ENCODE results near the gene GPATCH8.

The GPATCH8 gene

DNA sequence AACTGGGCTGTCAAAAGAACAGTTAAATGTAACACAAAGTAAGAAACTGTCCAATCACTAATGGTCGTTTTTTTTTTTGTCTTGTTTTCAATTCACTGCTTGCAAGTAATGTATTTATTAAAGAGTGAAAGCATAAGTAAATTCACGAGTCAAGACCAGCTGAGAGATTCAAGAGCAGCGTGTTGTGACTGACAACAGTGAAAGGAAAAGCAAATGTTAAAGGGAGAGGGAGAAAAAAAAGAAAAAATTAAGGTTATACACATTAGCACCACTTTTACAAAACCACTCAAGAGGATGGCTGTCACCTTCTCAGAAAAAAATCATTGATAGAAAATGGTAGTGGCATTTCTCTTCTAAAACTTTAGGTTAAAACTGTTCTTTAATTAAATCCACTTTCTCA lies 36.1 kb downstream of the GPATCH8 start:
- no peak overlapping the region for H3K4me3 ChIP-seq (ENCODE audit: insufficient read length, low read depth)
- no peaks in the 10 kb centered on the region for H3K4me1 ChIP-seq (ENCODE audit: insufficient read depth, insufficient read length)
- H3K36me3 ChIP-seq (ENCODE audit: insufficient read depth, insufficient read length, low read length), result peaks cover 22% of the 10 kb centered on the region
- no peaks in the 10 kb centered on the region for H3K9me3 ChIP-seq (ENCODE audit: insufficient read depth, low read length)
- no peak for DNase-seq (ENCODE audit: low read depth, low spot score)
- no peaks in the 10 kb centered on the region for H3K27me3 ChIP-seq (ENCODE audit: insufficient read depth, insufficient read length)
- no peak for TF ChIP-seq YY1 (IDR thresholded peaks at IDR 0.05; ENCODE audit: insufficient read depth, insufficient read length)
- no peak for TF ChIP-seq ZNF274 (IDR thresholded peaks at IDR 0.05; ENCODE audit: low read depth, low read length)
- H3K9ac ChIP-seq (ENCODE audit: insufficient read length, low read depth), result no peak overlapping the region

DNA sequence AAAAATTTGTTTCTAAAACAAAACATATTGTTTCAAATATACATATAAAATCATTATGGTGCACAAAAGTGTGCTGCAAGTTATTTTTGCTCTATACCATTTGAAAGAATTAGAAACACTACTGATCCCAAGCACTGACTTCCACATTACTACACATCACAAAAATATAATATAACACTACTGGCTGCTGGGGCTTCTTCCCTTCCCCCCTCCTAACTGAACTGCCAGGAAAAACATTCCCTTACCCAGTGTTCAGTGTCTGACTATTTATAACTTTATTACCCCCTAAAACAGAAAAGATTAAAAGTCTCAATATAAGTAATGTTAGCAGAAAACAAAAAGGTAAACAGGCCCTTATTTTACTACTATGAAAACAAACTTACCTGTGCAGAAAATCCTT lies 36.9 kb downstream of the GPATCH8 start:
- Histone ChIP-seq H3K27me3 (ENCODE audit: insufficient read depth, insufficient read length) (no peaks in the 10 kb centered on the region), H3K4me1 (ENCODE audit: insufficient read depth, insufficient read length) (no peaks in the 10 kb centered on the region), H3K36me3 (ENCODE audit: insufficient read depth, insufficient read length, low read length) (peaks cover 23% of the 10 kb centered on the region), H3K9me3 (ENCODE audit: insufficient read depth, low read length) (no peaks in the 10 kb centered on the region), H3K9ac (ENCODE audit: insufficient read length, low read depth) (no peak overlapping the region), H3K4me3 (ENCODE audit: insufficient read length, low read depth) (no peak overlapping the region)
- no peak for DNase-seq (ENCODE audit: low read depth, low spot score)
- no peak for TF ChIP-seq SUZ12 (IDR thresholded peaks at IDR 0.05; ENCODE audit: extremely low read depth, insufficient read depth, insufficient read length)
- no peak for TF ChIP-seq ZNF274 (IDR thresholded peaks at IDR 0.05; ENCODE audit: low read depth, low read length)
- TF ChIP-seq YY1 (IDR thresholded peaks at IDR 0.05; ENCODE audit: insufficient read depth, insufficient read length), result no peak

DNA sequence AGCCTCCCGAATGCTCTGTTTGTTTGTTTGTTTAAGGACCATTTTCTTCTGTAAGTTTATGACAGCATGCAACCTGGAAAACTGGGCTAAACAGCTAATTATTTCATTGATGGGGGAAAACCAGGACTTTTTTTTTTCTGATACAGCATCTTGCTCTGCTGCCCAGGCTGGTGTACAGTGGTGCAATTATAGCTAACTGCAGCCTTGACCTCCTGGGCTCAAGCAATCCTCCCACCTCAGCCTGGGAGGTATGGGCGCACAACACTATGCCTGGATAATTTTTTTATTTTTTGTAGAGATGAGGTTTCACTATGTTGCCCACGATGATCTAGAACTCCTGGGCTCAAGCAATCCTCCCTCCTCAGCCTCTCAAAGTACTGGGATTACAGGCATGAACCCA lies 37.3 kb downstream of the GPATCH8 start:
- Histone ChIP-seq H3K27me3 (ENCODE audit: insufficient read depth, insufficient read length) (no peaks in the 10 kb centered on the region), H3K36me3 (ENCODE audit: insufficient read depth, insufficient read length, low read length) (peaks cover 22% of the 10 kb centered on the region), H3K4me3 (ENCODE audit: insufficient read length, low read depth) (no peak overlapping the region), H3K9me3 (ENCODE audit: insufficient read depth, low read length) (no peaks in the 10 kb centered on the region), H3K4me1 (ENCODE audit: insufficient read depth, insufficient read length) (no peaks in the 10 kb centered on the region), H3K9ac (ENCODE audit: insufficient read length, low read depth) (no peak overlapping the region)
- no peak for DNase-seq (ENCODE audit: low read depth, low spot score)
- TF ChIP-seq YY1 (IDR thresholded peaks at IDR 0.05; ENCODE audit: insufficient read depth, insufficient read length), result no peak
- no peak for TF ChIP-seq SUZ12 (IDR thresholded peaks at IDR 0.05; ENCODE audit: extremely low read depth, insufficient read depth, insufficient read length)
- no peak for TF ChIP-seq ZNF274 (IDR thresholded peaks at IDR 0.05; ENCODE audit: low read depth, low read length)

DNA sequence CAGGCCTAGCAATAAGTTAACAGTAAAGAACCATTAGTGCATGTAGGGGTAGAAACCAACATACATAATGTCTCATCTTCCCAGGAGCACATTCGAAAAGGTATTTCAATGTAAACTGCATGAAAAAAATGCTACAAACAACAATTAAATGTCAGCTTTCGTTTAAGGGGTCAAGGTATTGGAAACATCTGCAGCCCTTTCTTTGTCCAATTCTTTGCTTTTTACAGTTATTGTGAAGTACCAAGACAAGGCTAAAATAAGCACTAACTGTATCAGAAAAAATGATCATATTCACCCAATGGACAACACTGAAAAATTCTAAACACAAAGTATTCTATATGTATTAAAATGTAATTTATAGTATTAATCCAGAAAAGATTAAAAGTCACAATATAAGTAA lies 37.9 kb downstream of the GPATCH8 start:
- H3K9ac ChIP-seq (ENCODE audit: insufficient read length, low read depth), result no peak overlapping the region
- H3K9me3 ChIP-seq (ENCODE audit: insufficient read depth, low read length), result no peaks in the 10 kb centered on the region
- no peaks in the 10 kb centered on the region for H3K27me3 ChIP-seq (ENCODE audit: insufficient read depth, insufficient read length)
- TF ChIP-seq YY1 (IDR thresholded peaks at IDR 0.05; ENCODE audit: insufficient read depth, insufficient read length), result no peak
- no peak overlapping the region for H3K4me3 ChIP-seq (ENCODE audit: insufficient read length, low read depth)
- no peak for DNase-seq (ENCODE audit: low read depth, low spot score)
- H3K4me1 ChIP-seq (ENCODE audit: insufficient read depth, insufficient read length), result no peaks in the 10 kb centered on the region
- peaks cover 24% of the 10 kb centered on the region for H3K36me3 ChIP-seq (ENCODE audit: insufficient read depth, insufficient read length, low read length)

DNA sequence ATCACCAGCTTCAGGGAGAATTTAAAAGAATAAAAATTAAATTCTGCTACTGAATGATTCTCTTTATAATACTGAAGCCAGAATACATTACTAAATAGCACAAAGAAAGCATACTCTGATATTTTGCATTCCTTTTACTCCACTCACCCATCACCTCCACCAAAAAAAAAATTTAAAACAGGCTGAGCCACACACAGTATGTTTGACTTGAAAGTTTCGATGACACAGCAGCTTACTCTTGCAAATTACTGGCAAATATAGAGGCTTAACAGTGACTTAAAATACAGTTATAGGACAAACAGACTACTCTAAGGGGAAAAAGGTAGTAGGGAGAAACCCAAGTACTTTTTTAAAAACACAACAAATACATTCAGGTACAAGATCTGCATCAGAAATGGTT lies 39.2 kb downstream of the GPATCH8 start:
- Histone ChIP-seq H3K27me3 (ENCODE audit: insufficient read depth, insufficient read length) (no peaks in the 10 kb centered on the region), H3K4me1 (ENCODE audit: insufficient read depth, insufficient read length) (no peaks in the 10 kb centered on the region), H3K9ac (ENCODE audit: insufficient read length, low read depth) (no peak overlapping the region), H3K36me3 (ENCODE audit: insufficient read depth, insufficient read length, low read length) (peaks cover 29% of the 10 kb centered on the region), H3K4me3 (ENCODE audit: insufficient read length, low read depth) (no peak overlapping the region), H3K9me3 (ENCODE audit: insufficient read depth, low read length) (no peaks in the 10 kb centered on the region)
- no peak for DNase-seq (ENCODE audit: low read depth, low spot score)
- TF ChIP-seq SUZ12 (IDR thresholded peaks at IDR 0.05; ENCODE audit: extremely low read depth, insufficient read depth, insufficient read length), result no peak

DNA sequence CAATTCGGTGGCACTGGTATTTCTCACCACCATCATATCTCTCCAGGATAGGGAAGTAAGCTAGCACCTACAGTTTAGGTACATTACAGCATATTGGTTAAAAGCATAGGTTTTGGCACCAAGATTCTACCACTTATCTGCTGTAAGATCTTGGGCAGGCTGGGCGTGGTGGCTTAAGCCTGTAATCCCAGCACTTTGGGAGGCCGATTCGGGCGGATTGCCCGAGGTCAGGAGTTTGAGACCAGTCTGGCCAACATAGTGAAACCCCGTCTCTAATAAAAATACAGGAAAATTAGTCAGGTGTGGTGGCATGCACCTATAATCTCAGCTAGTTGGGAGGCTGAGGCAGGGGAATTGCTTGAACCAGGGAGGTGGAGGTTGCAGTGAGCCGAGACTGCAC lies 51.4 kb downstream of the GPATCH8 start:
- no peaks in the 10 kb centered on the region for H3K27me3 ChIP-seq (ENCODE audit: insufficient read depth, insufficient read length)
- H3K36me3 ChIP-seq (ENCODE audit: insufficient read depth, insufficient read length, low read length), result peaks cover 14% of the 10 kb centered on the region
- DNase-seq (ENCODE audit: low read depth, low spot score), result no peak
- no peaks in the 10 kb centered on the region for H3K4me1 ChIP-seq (ENCODE audit: insufficient read depth, insufficient read length)
- no peaks in the 10 kb centered on the region for H3K9me3 ChIP-seq (ENCODE audit: insufficient read depth, low read length)
- TF ChIP-seq ZNF274 (IDR thresholded peaks at IDR 0.05; ENCODE audit: low read depth, low read length) (no peak), SUZ12 (IDR thresholded peaks at IDR 0.05; ENCODE audit: extremely low read depth, insufficient read depth, insufficient read length) (no peak), YY1 (IDR thresholded peaks at IDR 0.05; ENCODE audit: insufficient read depth, insufficient read length) (no peak)
- H3K4me3 ChIP-seq (ENCODE audit: insufficient read length, low read depth), result no peak overlapping the region
- no peak overlapping the region for H3K9ac ChIP-seq (ENCODE audit: insufficient read length, low read depth)

DNA sequence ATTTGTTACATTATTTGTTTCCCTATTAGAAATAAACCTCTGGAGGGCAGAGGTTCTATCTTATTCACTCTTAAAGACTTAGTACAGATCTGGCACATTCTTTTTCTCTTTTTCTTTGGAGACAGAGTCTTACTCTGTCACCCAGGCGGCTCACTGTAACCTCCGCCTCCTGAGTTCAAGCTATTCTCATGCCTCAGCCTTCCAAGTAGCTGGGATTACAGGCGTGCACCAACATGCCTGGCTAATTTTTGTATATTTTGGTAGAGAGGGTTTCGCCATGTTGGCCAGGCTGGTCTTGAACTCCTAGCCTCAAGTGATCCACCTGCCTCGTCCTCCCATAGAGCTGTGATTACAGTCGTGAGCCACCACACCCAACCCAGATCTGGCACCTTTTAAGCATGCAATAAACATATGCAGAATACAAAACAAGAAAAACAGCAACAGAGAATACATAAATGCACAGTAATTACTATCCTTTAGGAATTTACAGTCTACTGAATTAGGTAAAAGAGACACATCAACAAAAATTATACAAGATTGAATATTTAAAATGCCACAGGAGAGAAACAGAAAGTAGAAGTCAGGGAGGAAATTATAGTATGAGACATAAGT lies 52.1 kb downstream of the GPATCH8 start:
- TF ChIP-seq YY1 (IDR thresholded peaks at IDR 0.05; ENCODE audit: insufficient read depth, insufficient read length) (no peak), ZNF274 (IDR thresholded peaks at IDR 0.05; ENCODE audit: low read depth, low read length) (no peak), SUZ12 (IDR thresholded peaks at IDR 0.05; ENCODE audit: extremely low read depth, insufficient read depth, insufficient read length) (no peak)
- Histone ChIP-seq H3K27me3 (ENCODE audit: insufficient read depth, insufficient read length) (no peaks in the 10 kb centered on the region), H3K9me3 (ENCODE audit: insufficient read depth, low read length) (no peaks in the 10 kb centered on the region), H3K36me3 (ENCODE audit: insufficient read depth, insufficient read length, low read length) (peaks cover 14% of the 10 kb centered on the region), H3K4me3 (ENCODE audit: insufficient read length, low read depth) (no peak overlapping the region), H3K9ac (ENCODE audit: insufficient read length, low read depth) (no peak overlapping the region), H3K4me1 (ENCODE audit: insufficient read depth, insufficient read length) (no peaks in the 10 kb centered on the region)
- DNase-seq (ENCODE audit: low read depth, low spot score), result no peak

DNA sequence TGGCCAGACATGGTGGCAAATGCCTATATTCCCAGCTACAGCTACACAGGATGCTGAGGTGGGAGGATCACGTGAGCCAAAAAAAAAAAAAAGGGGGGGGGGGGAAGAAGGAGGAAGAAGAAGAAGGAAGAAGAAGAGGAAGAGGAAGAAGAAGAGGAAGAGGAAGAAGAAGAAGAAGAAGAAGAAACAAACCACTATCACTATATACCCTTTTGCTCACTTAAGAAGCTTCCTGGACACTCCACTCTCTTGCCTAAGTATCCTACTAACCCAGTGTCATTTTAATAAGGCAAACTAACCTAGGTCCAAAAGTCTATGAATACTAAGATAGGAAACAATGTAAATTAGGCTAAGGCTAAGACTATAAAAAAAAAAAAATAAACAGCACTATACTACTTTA lies 54.8 kb downstream of the GPATCH8 start:
- no peak for DNase-seq (ENCODE audit: low read depth, low spot score)
- TF ChIP-seq ZNF274 (IDR thresholded peaks at IDR 0.05; ENCODE audit: low read depth, low read length) (no peak), SUZ12 (IDR thresholded peaks at IDR 0.05; ENCODE audit: extremely low read depth, insufficient read depth, insufficient read length) (no peak), YY1 (IDR thresholded peaks at IDR 0.05; ENCODE audit: insufficient read depth, insufficient read length) (no peak)
- Histone ChIP-seq H3K27me3 (ENCODE audit: insufficient read depth, insufficient read length) (no peaks in the 10 kb centered on the region), H3K36me3 (ENCODE audit: insufficient read depth, insufficient read length, low read length) (peaks cover 8% of the 10 kb centered on the region), H3K9me3 (ENCODE audit: insufficient read depth, low read length) (no peaks in the 10 kb centered on the region), H3K4me3 (ENCODE audit: insufficient read length, low read depth) (no peak overlapping the region), H3K9ac (ENCODE audit: insufficient read length, low read depth) (no peak overlapping the region), H3K4me1 (ENCODE audit: insufficient read depth, insufficient read length) (no peaks in the 10 kb centered on the region)

Measured in NT2/D1 (cell line).